GM12801 (cell line): ENCODE results near the gene TLCD5.

ENCODE experiments used
- CTCF ChIP-seq: IDR thresholded peaks from one replicate; pipeline ENCODE4 v1.5.1; 2011; ENCODE audit warnings: control low read depth; ENCODE audit not compliant: insufficient read length; ENCODE audit errors: extremely low read depth

Gene TLCD5

DNA sequence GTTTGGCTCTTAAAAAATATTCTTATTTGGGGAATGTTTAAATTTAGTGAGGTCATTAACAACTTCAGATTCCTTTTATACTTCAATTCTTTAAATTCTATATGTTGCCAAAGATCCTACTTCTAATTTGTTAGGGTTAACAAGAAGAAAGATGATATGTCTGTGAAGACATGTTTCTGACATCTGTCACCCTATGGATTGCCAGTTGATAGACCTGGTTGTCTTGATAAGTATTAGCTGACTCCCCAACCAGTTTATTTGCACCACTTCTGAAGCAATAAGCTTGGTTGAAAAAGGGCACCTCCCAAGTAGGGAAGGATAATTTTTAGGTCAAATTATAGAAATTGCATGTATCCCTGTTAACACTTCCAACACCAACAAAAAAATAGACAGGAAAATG lies 40.4 kb downstream of the TLCD5 start:
- TF ChIP-seq CTCF = no peak

- no peak for TF ChIP-seq CTCF
Measured at GRCh38 chr11:120372296-120372695, 47.2 kb downstream of the TLCD5 start.

DNA sequence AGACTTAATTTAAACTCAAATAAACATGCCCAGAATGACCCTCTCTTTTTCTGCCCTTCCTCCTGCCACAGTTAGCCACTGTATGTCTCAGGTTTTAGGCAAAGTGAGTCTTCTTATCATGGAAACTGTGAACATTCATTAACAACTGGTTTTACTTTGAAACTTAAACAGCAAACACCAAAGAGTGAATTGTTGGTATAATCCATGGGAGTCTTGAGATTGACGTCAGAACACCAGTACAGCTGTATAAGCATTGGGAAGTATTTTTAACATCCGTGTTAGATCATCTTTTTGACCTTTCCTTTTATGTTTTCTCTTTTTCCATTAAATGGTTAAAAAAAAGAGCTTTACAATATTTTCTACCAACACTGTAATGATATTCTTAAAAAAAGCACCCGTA lies 50.0 kb downstream of the TLCD5 start:
- TF ChIP-seq CTCF = no peak

GRCh38 chr11:120376547-120377182 lies 51.6 kb downstream of the TLCD5 start:
- TF ChIP-seq CTCF = no peak

DNA sequence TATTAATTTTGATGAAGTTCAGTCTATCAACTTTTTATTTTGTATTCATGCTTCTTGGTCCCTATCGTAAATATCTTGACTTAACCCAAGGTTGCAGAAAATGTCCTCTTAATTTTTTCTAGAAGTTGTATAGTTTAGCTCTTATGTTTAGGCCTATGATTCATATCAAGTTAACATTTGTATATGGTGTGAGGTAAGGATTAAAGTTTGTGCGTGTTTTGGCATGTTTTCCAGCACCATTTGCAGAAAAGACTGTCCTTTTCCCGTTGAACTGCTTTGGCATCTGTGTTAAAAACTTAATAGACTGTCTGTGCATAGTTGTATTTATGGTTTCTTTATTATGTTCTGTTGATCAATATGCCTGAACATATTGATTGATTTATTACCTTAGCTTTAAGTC lies 53.4 kb downstream of the TLCD5 start:
- TF ChIP-seq CTCF = no peak

GRCh38 chr11:120381401-120381800 lies 56.3 kb downstream of the TLCD5 start:
- TF ChIP-seq CTCF = no peak
